HS-5 (cell line): ENCODE results near the gene C6.
"Not testable (repeated sequence)": the region's sequence is repeated elsewhere in the genome, so short reads cannot be mapped to it uniquely, and the experiment has no call there.

Source experiments
- DNase-seq: peaks from one replicate; pipeline ENCODE4 v3.0.0-alpha.2; 2012; ENCODE audit warnings: low read depth

The C6 gene

DNA sequence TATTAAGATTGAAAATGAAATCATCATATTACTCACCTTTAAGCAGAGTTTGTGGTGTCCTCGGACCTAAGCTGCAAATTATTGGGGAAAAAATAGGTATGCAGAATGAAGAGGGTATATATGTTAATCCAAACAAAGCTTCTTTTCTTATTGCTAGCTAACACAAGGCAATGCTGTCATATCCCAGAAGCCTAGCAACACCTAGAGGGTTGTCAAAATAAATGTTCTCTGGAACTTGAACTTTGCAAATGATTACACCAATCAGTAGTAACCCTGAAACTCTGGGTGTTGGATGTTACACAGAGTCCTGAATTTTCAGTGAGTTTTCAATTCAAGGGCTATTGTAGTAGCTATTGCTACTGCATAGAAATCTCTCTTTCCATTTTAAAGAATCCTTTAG lies at the start of gene C6:
TSS of gene C6 (minus strand) at position 193 of the 400 bp plus-strand sequence. CDS start 10,302 bp downstream, outside the sequence.
- no peak for DNase-seq

GRCh38 chr5:41256400-41256799 lies 43.1 kb upstream of the C6 start:
- DNase-seq = no peak

GRCh38 chr5:41253109-41253508 lies 39.8 kb upstream of the C6 start:
- no peak for DNase-seq

DNA sequence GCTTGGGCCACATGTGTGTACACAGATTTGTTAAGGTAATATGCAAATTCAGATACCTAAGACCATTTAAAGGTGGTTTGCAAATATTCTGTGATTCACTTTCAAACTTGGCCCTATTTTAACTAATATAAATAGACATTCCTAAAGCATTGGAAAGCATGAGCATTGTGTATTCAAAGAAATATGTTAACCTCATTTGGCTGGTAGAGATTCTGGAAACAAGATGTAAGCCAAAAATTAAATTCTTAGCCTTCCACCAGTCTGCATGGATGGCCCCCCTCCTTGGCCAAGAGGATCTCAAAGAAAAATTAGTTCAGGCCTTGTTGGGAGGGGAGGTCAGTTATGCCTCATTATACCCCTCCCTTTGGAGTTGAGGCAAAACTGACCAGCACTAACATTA lies 38.7 kb upstream of the C6 start:
- peak; percentile 8 for DNase-seq

GRCh38 chr5:41250351-41250987 lies 37.1 kb upstream of the C6 start:
- no peak for DNase-seq

DNA sequence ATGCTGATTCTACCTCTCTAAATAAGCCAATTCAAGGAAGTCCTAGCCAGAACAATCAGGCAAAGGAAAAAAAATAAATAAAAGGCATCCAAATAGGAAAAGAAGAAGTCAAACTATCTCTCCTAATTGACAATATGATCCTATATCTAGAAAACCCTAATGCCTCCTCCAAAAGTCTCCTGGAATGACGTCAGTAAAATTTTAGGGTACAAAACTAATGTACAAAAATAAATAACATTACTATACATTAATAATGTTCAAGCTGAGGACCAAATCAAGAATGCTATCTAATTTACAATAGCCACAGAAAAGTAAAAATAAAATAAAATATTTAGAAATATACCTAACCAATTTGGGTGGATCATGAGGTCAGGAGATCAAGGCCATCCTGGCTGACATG lies 33.8 kb upstream of the C6 start:
- DNase-seq = no peak

GRCh38 chr5:41246376-41246775 lies 33.0 kb upstream of the C6 start:
- peak; percentile 91 for DNase-seq

GRCh38 chr5:41243558-41243957 lies 30.2 kb upstream of the C6 start:
- no peak for DNase-seq

DNA sequence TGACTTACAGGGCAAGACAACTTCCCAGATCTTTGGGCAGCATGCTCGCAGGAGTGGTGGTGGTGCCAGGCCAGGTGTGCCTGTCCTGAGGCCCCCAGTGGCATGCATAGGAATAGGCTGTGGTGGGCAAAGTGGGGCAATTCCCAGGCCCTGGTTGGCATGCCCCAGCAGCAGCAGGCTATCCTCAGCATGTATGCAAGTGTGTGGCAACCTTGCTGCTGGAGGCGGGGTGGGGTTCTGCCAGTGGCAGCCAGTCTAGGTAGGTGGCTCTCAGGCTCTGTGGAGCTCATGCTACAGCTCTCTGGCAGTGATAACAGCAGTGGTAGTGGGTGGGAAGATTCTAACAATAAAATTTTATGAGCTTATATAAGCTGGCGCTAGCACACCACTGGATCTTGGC lies 27.7 kb upstream of the C6 start:
- DNase-seq = no peak

DNA sequence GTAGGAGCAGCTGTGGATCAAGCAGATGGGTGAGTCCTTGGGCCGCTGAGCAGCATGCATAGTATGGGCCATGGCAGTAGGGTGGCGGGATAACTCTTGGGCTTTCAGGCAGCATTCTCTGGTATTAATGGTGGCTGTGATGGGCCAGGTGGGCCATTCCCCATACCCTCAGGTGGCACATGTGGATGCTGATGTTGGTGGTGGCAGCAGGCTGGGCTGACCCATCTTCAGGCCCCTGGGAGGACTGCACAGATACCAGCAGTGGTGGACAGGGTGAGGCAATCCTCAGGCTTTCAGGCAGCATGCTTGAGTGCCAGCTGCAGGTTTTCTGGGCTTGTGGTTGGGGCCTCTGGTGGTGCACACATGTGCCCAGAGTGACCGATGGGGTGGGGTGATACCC lies 27.1 kb upstream of the C6 start:
- DNase-seq = no peak

GRCh38 chr5:41234475-41234874 lies 21.1 kb upstream of the C6 start:
- DNase-seq = no peak

- DNase-seq = no peak
Observed at GRCh38 chr5:41232797-41233196, 19.5 kb upstream of the C6 start.

- not testable (repeated sequence) for DNase-seq
Observed at GRCh38 chr5:41230276-41230675, 16.9 kb upstream of the C6 start.

DNA sequence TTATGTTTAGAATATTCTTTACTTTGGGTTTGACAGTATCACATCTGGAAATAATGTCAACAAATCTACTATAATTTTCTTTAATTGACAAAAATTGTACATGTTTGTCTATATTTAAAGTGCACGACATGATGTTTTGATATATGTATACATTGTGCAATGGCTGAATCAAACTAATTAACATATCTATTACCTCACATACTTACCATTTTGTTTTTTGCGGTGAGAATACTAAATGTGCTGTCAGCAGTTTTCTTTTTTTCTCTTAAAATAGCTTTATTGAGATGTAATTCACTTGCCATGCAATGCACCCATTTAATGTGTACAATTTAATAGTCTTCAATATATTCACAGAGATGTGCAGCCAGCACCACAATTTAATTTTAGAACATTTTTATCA lies 10.6 kb upstream of the C6 start:
- no peak for DNase-seq

DNA sequence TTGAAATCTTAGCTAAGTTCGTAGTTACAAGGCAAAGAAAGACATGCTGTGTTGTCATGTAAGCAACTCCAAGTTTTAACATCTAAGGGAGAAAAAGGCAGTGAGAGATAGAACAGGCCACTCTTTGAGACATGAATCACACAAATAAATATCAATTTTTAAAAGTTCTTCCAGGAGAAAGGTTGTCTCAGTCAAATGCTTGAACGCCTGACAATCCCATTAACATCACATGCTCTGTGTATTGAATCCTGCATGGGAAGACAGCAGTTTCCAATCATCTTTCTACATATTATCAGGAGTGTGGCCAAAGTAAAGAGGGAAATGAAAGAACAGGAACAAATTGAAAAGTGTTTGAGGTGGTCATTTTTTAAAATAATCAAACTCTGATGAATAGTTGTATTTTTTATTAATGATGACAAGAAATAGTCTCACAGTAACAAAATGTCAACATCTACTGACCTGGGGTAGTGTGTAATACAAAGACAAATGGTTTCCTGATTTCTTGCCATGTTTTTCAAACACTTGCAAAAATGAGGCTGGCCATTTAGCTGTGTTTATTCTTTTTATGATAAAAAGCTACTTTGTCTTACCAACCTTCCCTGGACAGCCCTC lies 6.4 kb upstream of the C6 start:
- no peak for DNase-seq

GRCh38 chr5:41218929-41219657 lies 5.8 kb upstream of the C6 start:
- no peak for DNase-seq

GRCh38 chr5:41214182-41214581 lies 850 bp upstream of the C6 start:
- no peak for DNase-seq

DNA sequence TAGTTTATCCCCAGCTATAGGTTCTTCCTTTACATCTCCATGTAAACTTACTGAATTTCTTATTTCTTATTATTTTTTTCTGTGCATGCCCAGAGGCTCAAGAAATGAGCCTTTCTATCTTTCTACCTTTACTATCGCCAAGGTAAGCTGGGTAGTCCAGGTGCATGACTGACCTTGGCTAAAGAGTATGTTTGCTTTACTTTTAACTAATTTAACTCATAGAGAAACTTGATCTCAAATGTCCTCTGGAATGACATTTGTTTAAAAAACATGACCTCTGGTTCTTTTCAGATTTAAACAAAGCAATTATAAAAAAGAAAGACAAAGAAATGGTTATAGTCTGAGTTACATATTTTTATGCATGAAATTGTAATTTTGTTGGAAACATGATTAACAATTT lies 397 bp downstream of the C6 start:
- no peak for DNase-seq

GRCh38 chr5:41211417-41211816 lies 1.9 kb downstream of the C6 start:
- no peak for DNase-seq

GRCh38 chr5:41205475-41205874 lies 7.9 kb downstream of the C6 start:
- not testable (repeated sequence) for DNase-seq

- no peak for DNase-seq
Observed at GRCh38 chr5:41203033-41203432, 10.3 kb downstream of the C6 start.

DNA sequence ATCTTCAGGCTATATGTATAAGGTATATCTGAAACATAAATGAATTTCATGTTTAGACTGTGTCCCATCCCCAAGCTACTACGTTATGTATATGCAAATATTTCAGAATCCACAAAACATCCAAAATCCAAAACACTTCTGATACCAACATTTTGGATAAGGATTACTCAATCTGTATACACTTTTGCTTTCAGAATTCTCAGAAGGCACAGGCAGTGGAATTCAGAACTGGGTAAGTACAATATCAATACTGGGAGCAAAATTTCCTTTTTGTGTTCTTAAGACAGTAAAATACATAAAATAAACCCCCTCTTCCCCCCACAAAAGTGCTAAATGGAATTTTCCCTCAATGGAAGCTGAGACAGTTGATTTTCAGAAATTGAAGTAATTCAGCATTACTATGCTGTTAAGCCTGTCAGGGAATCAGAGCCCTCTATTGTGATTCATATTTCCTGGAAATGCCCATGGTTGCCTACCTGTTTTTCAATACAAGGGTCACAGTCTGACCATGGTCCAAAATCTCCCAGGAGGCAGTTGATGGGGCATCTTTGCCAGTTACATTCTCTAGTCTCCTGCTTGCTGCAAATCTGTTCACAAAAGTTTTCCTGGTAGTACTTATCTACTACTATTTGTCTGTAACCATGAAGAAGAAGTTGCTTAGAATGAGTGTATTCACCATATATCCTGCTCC lies 12.1 kb downstream of the C6 start:
- no peak for DNase-seq

- DNase-seq = no peak
Observed at GRCh38 chr5:41200506-41200905, 12.8 kb downstream of the C6 start.
